Activated CD8-positive, alpha-beta T cell treated with anti-CD3 and anti-CD28 coated beads for 36 hours (primary cell): ENCODE data around the gene HNRNPAB. TPM values are rescaled to one million over a fixed set of nuclear protein-coding genes. Genes with fewer than 3 reads are reported as not detected.

Experiments
- ATAC-seq: fragments of 200-7000 bp; cut with Tn5 transposase; one replicate; pipeline ENCODE4 v1.10.0; 2021; ENCODE audit warnings: mild to moderate bottlenecking, moderate library complexity
- CTCF ChIA-PET: fragments of 350-600 bp; sonication (Branson Sonifier 250); formaldehyde crosslinking; loops from one replicate; lab custom pipeline; 2021; ENCODE audit warnings: antibody characterized with exemption; lab: Charles Lee
- POLR2A ChIA-PET: fragments of 350-600 bp; sonication (Branson Sonifier 250); formaldehyde crosslinking; loops from one replicate; lab custom pipeline; 2021; ENCODE audit warnings: antibody characterized with exemption; lab: Charles Lee
- DNase-seq: peaks from one replicate; pipeline ENCODE4 v3.0.0-alpha.2; 2020
- H3K27ac Mint-ChIP-seq: one replicate; pipeline ENCODE4 v1.8.0; 2021; ENCODE audit warnings: mild to moderate bottlenecking, mixed read lengths
- H3K27me3 Mint-ChIP-seq: one replicate; pipeline ENCODE4 v1.8.0; 2021; ENCODE audit warnings: mixed read lengths
- H3K36me3 Mint-ChIP-seq: one replicate; pipeline ENCODE4 v1.8.0; 2021; ENCODE audit warnings: low read depth, mixed read lengths
- H3K4me1 Mint-ChIP-seq: one replicate; pipeline ENCODE4 v1.8.0; 2021; ENCODE audit warnings: low read depth, mixed read lengths
- H3K4me3 Mint-ChIP-seq: one replicate; pipeline ENCODE4 v1.8.0; 2021; ENCODE audit warnings: mild to moderate bottlenecking, moderate library complexity, mixed read lengths
- H3K9me3 Mint-ChIP-seq: one replicate; pipeline ENCODE4 v1.8.0; 2021; ENCODE audit warnings: mixed read lengths
- CTCF ChIP-seq: fragments of 200-600 bp; IDR thresholded peaks from one replicate; pipeline ENCODE4 v1.8.0; 2022; ENCODE audit warnings: antibody characterized with exemption, mild to moderate bottlenecking
- intact Hi-C: fragments of 100-400 bp; cut with micrococcal nuclease; formaldehyde crosslinking; loops from one replicate; pipeline ENCODE4 v1.10.0; 2022
- total RNA-seq, 2 experiments: library from RNA; stranded (reverse); gene quantifications; one replicate each; pipeline ENCODE4 v1.2.3, GENCODE V29; 2021

The HNRNPAB gene
- total RNA-seq, 2 experiments from 2014 or later = 392 to 399 TPM

- CTCF ChIA-PET = interaction anchor here (0.8 kb wide), 1 partner anchor 11 kb away, joined by 3 read pairs; no protein-coding TSS in a partner anchor
Measured at GRCh38 chr5:178241688-178242231, 37.4 kb downstream of the HNRNPAB start.

GRCh38 chr5:178242416-178242815 lies 38.1 kb downstream of the HNRNPAB start:
- ChIA-PET CTCF (no interaction called here), POLR2A (interaction anchor here (1.5 to 21.3 kb wide), 2 partner anchors 8 to 30 kb away, joined by 4 to 431 read pairs; partner anchors contain the start of gene HNRNPAB)
- intact Hi-C loops = no loop called here
- DNase-seq = no peak
- Mint-ChIP-seq H3K36me3 (no peaks in the 10 kb centered on the region), H3K9me3 (no peaks in the 10 kb centered on the region), H3K4me1 (peaks cover 49% of the 10 kb centered on the region), H3K27ac (peak overlapping the region; percentile 73), H3K27me3 (no peaks in the 10 kb centered on the region), H3K4me3 (peak overlapping the region; percentile 5)
- no peak for ATAC-seq
- no peak for TF ChIP-seq CTCF

More at GRCh38 chr5:178241688-178242231, 37.4 kb downstream of the HNRNPAB start:
- peaks cover 48% of the 10 kb centered on the region for H3K4me1 Mint-ChIP-seq
- no peaks in the 10 kb centered on the region for H3K9me3 Mint-ChIP-seq
- peak overlapping the region; percentile 95 for H3K27ac Mint-ChIP-seq
- DNase-seq (no peak), ATAC-seq (peak; percentile 8)
- H3K36me3 Mint-ChIP-seq = no peaks in the 10 kb centered on the region
- intact Hi-C loops = no loop called here
- peak overlapping the region; percentile 74 for H3K4me3 Mint-ChIP-seq
- H3K27me3 Mint-ChIP-seq = no peaks in the 10 kb centered on the region
- POLR2A ChIA-PET = interaction anchor here (1.0 to 21.3 kb wide), 5 partner anchors 7 to 39 kb away, joined by 3 to 431 read pairs (median 3); partner anchors contain the start of gene HNRNPAB
- TF ChIP-seq CTCF = no peak

GRCh38 chr5:178244576-178244975 lies 40.2 kb downstream of the HNRNPAB start:
- Mint-ChIP-seq H3K36me3 (no peaks in the 10 kb centered on the region), H3K27ac (no peak overlapping the region), H3K4me1 (peaks cover 44% of the 10 kb centered on the region), H3K4me3 (no peak overlapping the region), H3K9me3 (no peaks in the 10 kb centered on the region), H3K27me3 (no peaks in the 10 kb centered on the region)
- ATAC-seq (no peak), DNase-seq (no peak)
- CTCF ChIA-PET = interaction anchor here (0.8 kb wide), 1 partner anchor 217 kb away, joined by 3 read pairs; no protein-coding TSS in a partner anchor
- POLR2A ChIA-PET = interaction anchor here (21.3 kb wide), 1 partner anchor 33 kb away, joined by 431 read pairs; the partner anchor contains the start of gene HNRNPAB
- intact Hi-C loops = no loop called here
- TF ChIP-seq CTCF = no peak

- intact Hi-C loops = no loop called here
- CTCF ChIA-PET = no interaction called here
- no peak for TF ChIP-seq CTCF
- POLR2A ChIA-PET = no interaction called here
- H3K4me1 Mint-ChIP-seq = peaks cover 46% of the 10 kb centered on the region
- H3K27ac Mint-ChIP-seq = no peak overlapping the region
- ATAC-seq = no peak
- no peaks in the 10 kb centered on the region for H3K27me3 Mint-ChIP-seq
- no peak for DNase-seq
- H3K9me3 Mint-ChIP-seq = no peaks in the 10 kb centered on the region
- no peaks in the 10 kb centered on the region for H3K36me3 Mint-ChIP-seq
- no peak overlapping the region for H3K4me3 Mint-ChIP-seq
Measured at GRCh38 chr5:178245389-178245788, 41.1 kb downstream of the HNRNPAB start.

- no peaks in the 10 kb centered on the region for H3K9me3 Mint-ChIP-seq
- H3K4me3 Mint-ChIP-seq = no peak overlapping the region
- TF ChIP-seq CTCF = no peak
- ChIA-PET POLR2A (interaction anchor here (0.6 to 1.1 kb wide), 2 partner anchors 9 to 42 kb away, joined by 3 to 4 read pairs; partner anchors contain the start of gene HNRNPAB), CTCF (interaction anchor here (1.4 to 7.0 kb wide), 3 partner anchors 9 to 37 kb away, joined by 3 to 40 read pairs (median 6); no protein-coding TSS in a partner anchor)
- ATAC-seq (no peak), DNase-seq (no peak)
- no peaks in the 10 kb centered on the region for H3K27me3 Mint-ChIP-seq
- no peaks in the 10 kb centered on the region for H3K36me3 Mint-ChIP-seq
- H3K27ac Mint-ChIP-seq = no peak overlapping the region
- intact Hi-C loops = no loop called here
- H3K4me1 Mint-ChIP-seq = peaks cover 32% of the 10 kb centered on the region
Measured at GRCh38 chr5:178246624-178247279, 42.4 kb downstream of the HNRNPAB start.
